ENCODE data around the gene B9D1.

B9D1 gene

DNA sequence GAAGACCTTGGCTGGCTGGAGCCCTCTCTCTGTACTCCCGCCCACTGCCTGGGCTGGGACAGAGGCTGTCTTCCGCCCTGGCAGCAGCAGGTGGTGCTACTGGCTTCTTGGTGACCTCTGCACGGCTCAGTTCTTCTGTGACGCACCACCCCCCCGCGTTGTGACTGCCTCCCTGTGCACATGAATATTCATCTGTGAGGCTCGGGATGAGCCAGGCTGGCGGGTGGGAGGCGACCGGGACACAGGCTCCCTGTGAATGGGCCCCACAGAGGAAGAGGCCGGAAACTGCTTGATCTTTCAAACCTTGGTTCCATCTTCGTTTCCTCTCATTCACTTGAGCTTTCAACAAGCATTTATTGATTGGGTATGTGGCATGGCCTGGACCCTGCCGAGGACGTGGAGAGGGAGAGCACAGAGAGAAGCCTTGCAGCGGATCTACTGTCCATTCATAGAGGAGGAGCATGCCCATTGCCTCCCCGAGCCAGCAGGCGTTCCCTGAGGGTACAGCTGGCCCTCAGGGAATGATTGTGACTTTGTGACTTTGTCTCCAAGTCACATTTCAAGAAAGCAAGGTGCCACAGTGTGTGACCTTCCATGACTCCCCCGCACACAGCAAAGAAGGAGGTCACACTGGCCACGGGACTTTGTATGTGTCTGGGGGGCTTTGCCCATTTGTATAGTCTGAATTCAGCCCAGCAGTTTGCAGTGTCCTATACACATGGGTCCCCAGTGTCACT, 45.0 kb downstream of the B9D1 start:
- H3K27ac Mint-ChIP-seq, result peak overlapping the region; percentile 92 to 97 (median 96)
- peak; percentile 32 to 62 (median 39) for TF ChIP-seq CTCF (IDR thresholded peaks at IDR 0.05; ENCODE audit: unreplicated experiment in 3 of 3)
- no peaks in the 10 kb centered on the region for H3K9me3 Mint-ChIP-seq
- H3K27me3 Mint-ChIP-seq (ENCODE audit: low read depth), result no peaks in the 10 kb centered on the region
- peaks cover 33% of the 10 kb centered on the region for H3K36me3 Mint-ChIP-seq (ENCODE audit: low read depth)
- peak overlapping the region; percentile 43 to 65 (median 57) for H3K4me3 Mint-ChIP-seq
- peaks cover 35% of the 10 kb centered on the region for H3K4me1 Mint-ChIP-seq

GRCh38 chr17:19316761-19317358, 45.7 kb downstream of the B9D1 start:
- Mint-ChIP-seq H3K4me3 (peak overlapping the region in 1 of 3 experiments; percentile 65), H3K9me3 (no peaks in the 10 kb centered on the region), H3K27me3 (ENCODE audit: low read depth) (no peaks in the 10 kb centered on the region), H3K27ac (peak overlapping the region; percentile 92 to 97 (median 96)), H3K36me3 (ENCODE audit: low read depth) (peaks cover 34% of the 10 kb centered on the region), H3K4me1 (peaks cover 35% of the 10 kb centered on the region)
- no peak for TF ChIP-seq CTCF (IDR thresholded peaks at IDR 0.05; ENCODE audit: unreplicated experiment in 3 of 3)

GRCh38 chr17:19315104-19315503, 47.4 kb downstream of the B9D1 start:
- peaks cover 35% of the 10 kb centered on the region for H3K4me1 Mint-ChIP-seq

DNA sequence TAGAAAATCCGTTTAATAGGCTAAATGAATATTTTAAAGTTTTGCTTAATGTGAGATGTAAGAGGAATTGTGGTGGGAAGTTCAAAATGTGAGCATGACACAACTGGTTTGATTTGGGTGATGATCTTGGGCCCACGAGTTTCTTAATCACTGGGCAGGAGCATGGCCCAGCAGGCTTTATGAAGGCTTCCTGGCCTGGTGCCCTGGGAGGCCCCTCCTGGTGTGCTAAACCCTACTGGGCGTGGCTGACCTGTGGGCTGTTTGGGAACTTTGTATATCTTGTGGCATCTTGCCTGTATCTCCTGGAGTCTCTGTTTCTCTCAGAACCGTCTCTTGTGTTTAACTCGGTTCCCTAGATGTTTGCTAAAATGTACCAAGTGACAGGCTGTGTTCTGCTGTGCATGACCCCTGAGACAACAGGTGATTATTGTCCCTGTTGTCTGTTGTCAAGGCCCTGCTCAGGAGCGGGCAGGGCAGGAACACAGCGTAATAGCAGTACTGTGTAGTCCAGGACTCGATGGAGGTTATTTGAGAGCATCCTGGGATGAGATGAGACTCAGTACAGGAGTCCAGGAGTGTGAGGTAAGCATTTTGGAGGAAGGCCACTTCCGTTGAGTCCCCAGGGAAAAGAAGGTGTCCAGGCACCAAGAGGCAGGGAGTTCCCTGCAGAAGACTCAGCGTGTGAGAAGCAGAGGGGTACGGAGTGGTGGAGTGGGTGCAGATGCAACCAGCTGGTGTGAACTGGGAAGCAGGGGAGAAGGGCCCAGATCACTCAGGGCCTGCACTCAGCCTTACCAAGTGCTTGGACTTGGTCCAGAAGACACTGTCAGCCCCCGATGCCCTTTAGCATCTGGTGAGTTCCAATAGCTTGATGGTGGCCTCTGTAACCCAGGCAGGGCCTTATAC, 48.5 kb downstream of the B9D1 start:
- no peak overlapping the region for H3K4me3 Mint-ChIP-seq
- TF ChIP-seq CTCF (IDR thresholded peaks at IDR 0.05; ENCODE audit: unreplicated experiment in 3 of 3), result no peak
- peaks cover 35% of the 10 kb centered on the region for H3K4me1 Mint-ChIP-seq
- H3K9me3 Mint-ChIP-seq, result no peaks in the 10 kb centered on the region
- peaks cover 32% of the 10 kb centered on the region for H3K36me3 Mint-ChIP-seq (ENCODE audit: low read depth)
- no peaks in the 10 kb centered on the region for H3K27me3 Mint-ChIP-seq (ENCODE audit: low read depth)
- peak overlapping the region; percentile 13 to 56 (median 22) for H3K27ac Mint-ChIP-seq

More at GRCh38 chr17:19315104-19315503, 47.4 kb downstream of the B9D1 start:
- Mint-ChIP-seq H3K9me3 (no peaks in the 10 kb centered on the region), H3K27me3 (ENCODE audit: low read depth) (no peaks in the 10 kb centered on the region), H3K27ac (peak overlapping the region in 2 of 3 experiments; percentile 51 to 97), H3K4me3 (no peak overlapping the region), H3K36me3 (ENCODE audit: low read depth) (peaks cover 28% of the 10 kb centered on the region)
- TF ChIP-seq CTCF (IDR thresholded peaks at IDR 0.05; ENCODE audit: unreplicated experiment in 3 of 3), result no peak

DNA sequence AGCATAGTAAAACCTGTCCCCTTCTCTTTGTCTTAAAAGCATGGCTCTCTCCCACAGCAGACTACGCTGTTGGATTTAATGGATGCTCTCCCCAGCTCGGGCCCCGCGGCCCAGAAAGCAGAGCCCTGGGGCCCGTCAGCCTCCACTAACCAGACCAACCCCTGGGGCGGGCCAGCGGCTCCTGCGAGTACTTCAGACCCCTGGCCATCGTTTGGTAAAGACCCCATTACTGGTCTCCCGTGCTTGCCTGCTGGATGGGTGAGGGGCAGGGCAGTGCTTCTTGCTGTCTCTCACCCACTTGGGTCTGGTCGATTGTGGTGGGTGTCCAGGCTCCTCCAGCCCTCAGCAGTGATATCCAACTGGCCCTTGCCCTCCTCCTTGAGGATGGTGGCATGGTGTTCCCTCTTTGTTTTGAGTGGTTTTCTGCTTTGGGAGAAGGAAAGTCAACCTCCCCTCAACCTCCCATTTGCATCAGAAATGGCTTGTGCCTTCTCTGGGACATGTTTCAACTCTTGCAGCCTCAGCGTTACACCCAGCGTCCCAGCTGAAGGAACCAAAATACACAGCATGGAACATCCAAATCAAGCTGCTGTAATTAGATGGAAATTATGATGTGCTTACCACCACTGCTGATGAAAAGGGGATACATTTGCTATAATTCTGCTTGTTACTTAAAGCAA, 49.3 kb downstream of the B9D1 start:
- Mint-ChIP-seq H3K4me1 (peaks cover 35% of the 10 kb centered on the region), H3K27ac (peak overlapping the region in 1 of 3 experiments; percentile 22), H3K36me3 (ENCODE audit: low read depth) (peaks cover 34% of the 10 kb centered on the region), H3K9me3 (no peaks in the 10 kb centered on the region), H3K4me3 (no peak overlapping the region), H3K27me3 (ENCODE audit: low read depth) (no peaks in the 10 kb centered on the region)
- TF ChIP-seq CTCF (IDR thresholded peaks at IDR 0.05; ENCODE audit: unreplicated experiment in 3 of 3), result no peak

Data from nephron (organoid).